ENCODE data around the gene METTL21C. TPM values are rescaled to one million over a fixed set of nuclear protein-coding genes. Genes with fewer than 3 reads are reported as not detected.

METTL21C gene
- total RNA-seq, 2 donors from 2014 or later = not detected

DNA sequence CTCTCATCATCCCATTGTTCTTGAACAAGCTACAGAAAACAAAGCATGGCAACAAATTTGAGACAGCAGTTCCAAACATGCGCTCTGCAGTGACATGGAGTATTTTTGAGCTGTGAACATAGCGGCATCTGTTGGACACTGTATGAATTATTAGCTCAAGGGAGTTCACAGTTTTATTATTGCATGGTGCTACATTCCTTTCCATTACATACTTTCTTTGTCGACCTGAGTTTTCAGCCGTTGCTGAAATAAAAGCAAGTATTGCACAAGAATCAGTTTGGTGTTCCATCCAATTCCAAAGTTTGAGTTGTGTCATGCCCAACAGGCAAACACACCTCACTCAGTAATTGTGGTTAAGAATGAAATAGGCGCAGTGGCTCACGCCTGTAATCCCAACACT is 30.1 kb upstream of the METTL21C start:
- no peak overlapping the region for H3K27ac ChIP-seq
- ATAC-seq (ENCODE audit: insufficient number of reproducible peaks, low FRiP score, low read depth) = peak; percentile 69
- no peak for DNase-seq (ENCODE audit: low spot score)
- peaks cover 5% of the 10 kb centered on the region for H3K27me3 ChIP-seq (replicated peaks; ENCODE audit: insufficient read depth)
- H3K9me3 ChIP-seq = no peaks in the 10 kb centered on the region
- TF ChIP-seq, protein P1, sequence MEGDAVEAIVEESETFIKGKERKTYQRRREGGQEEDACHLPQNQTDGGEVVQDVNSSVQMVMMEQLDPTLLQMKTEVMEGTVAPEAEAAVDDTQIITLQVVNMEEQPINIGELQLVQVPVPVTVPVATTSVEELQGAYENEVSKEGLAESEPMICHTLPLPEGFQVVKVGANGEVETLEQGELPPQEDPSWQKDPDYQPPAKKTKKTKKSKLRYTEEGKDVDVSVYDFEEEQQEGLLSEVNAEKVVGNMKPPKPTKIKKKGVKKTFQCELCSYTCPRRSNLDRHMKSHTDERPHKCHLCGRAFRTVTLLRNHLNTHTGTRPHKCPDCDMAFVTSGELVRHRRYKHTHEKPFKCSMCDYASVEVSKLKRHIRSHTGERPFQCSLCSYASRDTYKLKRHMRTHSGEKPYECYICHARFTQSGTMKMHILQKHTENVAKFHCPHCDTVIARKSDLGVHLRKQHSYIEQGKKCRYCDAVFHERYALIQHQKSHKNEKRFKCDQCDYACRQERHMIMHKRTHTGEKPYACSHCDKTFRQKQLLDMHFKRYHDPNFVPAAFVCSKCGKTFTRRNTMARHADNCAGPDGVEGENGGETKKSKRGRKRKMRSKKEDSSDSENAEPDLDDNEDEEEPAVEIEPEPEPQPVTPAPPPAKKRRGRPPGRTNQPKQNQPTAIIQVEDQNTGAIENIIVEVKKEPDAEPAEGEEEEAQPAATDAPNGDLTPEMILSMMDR (IDR thresholded peaks at IDR 0.05) = peak; percentile 17
- H3K36me3 ChIP-seq = no peaks in the 10 kb centered on the region
- peaks cover 0 to 4% of the 10 kb centered on the region in 2 donors for H3K4me1 ChIP-seq (ENCODE audit: control insufficient read depth in 1 of 2, low read depth in 2 of 2)
- H3K4me3 ChIP-seq = no peak overlapping the region

DNA sequence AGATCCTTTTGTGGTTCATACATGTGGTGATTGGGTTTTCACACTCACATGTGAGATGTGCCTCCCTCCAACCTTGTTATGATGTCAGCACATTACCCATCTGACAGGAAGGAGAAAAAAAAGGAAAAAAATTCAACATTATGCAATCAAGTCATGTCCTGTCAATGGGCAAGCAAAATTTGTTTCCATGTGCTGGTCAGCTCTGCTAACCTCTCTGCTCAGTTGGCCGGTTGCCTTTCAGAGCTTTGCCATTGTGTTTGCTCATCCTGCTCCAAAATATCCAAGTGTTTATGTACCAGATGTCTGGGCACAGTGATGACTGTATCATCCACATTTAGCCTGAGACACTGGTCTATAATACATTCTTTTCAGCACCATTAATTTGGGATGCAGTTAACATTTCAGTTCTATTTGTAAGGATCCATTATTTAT is 27.0 kb upstream of the METTL21C start:
- TF ChIP-seq, protein P1 (IDR thresholded peaks at IDR 0.05) = no peak
- Histone ChIP-seq H3K27me3 (replicated peaks; ENCODE audit: insufficient read depth) (peaks cover 5% of the 10 kb centered on the region), H3K9me3 (no peaks in the 10 kb centered on the region), H3K4me1 (ENCODE audit: control insufficient read depth in 1 of 2, low read depth in 2 of 2) (no peaks in the 10 kb centered on the region), H3K36me3 (no peaks in the 10 kb centered on the region), H3K4me3 (no peak overlapping the region), H3K27ac (no peak overlapping the region)
- ATAC-seq (ENCODE audit: insufficient number of reproducible peaks, low FRiP score, low read depth) = no peak
- no peak for DNase-seq (ENCODE audit: low spot score)

DNA sequence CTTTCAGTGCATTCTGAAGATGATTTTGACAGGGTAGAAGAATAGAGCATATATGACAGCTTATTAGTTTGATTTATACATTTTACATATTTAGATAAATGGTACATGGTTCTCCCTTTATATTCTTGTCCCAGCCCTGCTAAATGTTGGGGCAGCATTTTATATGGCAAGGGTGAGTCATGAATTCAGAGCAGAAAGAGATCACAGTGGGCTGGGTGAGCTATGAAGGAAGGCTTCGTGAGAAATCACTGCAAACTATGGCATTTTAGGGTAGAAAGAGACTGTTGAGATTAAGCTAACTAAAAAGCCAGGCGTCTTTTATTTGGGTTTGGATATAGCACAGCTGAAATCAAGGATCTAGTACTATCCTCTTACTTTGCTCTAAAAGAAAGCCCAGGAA is 23.9 kb upstream of the METTL21C start:
- Histone ChIP-seq H3K4me1 (ENCODE audit: control insufficient read depth in 1 of 2, low read depth in 2 of 2) (no peaks in the 10 kb centered on the region), H3K27me3 (replicated peaks; ENCODE audit: insufficient read depth) (peaks cover 5% of the 10 kb centered on the region), H3K4me3 (no peak overlapping the region), H3K36me3 (no peaks in the 10 kb centered on the region), H3K27ac (no peak overlapping the region), H3K9me3 (no peaks in the 10 kb centered on the region)
- TF ChIP-seq, protein P1 (IDR thresholded peaks at IDR 0.05) = no peak
- ATAC-seq (ENCODE audit: insufficient number of reproducible peaks, low FRiP score, low read depth) (no peak), DNase-seq (ENCODE audit: low spot score) (no peak)

DNA sequence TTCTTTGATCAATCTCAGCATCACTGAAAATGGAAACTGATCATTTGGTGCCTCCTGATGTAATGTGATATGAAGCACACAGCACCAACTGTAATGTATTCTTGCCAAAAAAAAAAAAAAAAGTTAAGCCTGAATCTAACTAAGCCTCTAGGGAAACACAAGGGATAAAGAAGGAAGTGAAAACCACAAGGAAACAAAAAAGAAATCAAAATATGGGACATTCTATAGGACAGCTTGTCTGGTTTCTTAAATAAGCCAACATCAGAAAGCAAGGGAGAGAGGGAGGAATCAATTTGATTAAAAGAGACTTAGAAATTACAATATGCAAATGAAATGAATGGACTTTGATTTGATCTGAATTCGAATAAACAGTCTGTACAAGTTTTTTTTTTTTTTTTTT is 20.6 kb upstream of the METTL21C start:
- no peak overlapping the region for H3K27ac ChIP-seq
- DNase-seq (ENCODE audit: low spot score) (no peak), ATAC-seq (ENCODE audit: insufficient number of reproducible peaks, low FRiP score, low read depth) (no peak)
- H3K4me1 ChIP-seq (ENCODE audit: control insufficient read depth in 1 of 2, low read depth in 2 of 2) = no peaks in the 10 kb centered on the region
- no peak overlapping the region for H3K4me3 ChIP-seq
- no peaks in the 10 kb centered on the region for H3K9me3 ChIP-seq
- no peaks in the 10 kb centered on the region for H3K36me3 ChIP-seq
- no peaks in the 10 kb centered on the region for H3K27me3 ChIP-seq (replicated peaks; ENCODE audit: insufficient read depth)
- TF ChIP-seq, protein P1 (IDR thresholded peaks at IDR 0.05) = no peak

DNA sequence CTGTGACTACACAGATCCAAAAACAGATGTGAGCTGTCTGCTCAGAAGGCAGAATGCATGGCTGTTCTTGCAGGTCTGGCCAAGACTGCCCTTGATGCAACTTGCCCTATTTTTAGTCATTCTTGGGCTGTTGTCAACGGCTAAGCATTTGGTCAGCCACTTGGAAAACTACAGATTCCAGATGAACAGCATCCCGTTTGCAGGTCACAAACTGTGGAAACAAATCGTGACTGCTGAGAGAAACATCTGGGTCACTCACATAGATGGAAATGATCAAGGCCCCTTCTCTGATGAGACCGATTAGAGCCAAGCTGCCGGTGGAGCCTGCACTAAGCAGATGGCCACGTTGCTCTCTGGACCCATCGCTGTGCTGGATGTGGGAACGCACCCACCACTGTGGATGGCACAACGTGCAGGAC is 15.4 kb upstream of the METTL21C start:
- Histone ChIP-seq H3K9me3 (peaks cover 2% of the 10 kb centered on the region), H3K4me3 (no peak overlapping the region), H3K4me1 (ENCODE audit: control insufficient read depth in 1 of 2, low read depth in 2 of 2) (no peaks in the 10 kb centered on the region), H3K27ac (no peak overlapping the region), H3K27me3 (replicated peaks; ENCODE audit: insufficient read depth) (no peaks in the 10 kb centered on the region), H3K36me3 (no peaks in the 10 kb centered on the region)
- TF ChIP-seq, protein P1 (IDR thresholded peaks at IDR 0.05) = no peak
- DNase-seq (ENCODE audit: low spot score) (no peak), ATAC-seq (ENCODE audit: insufficient number of reproducible peaks, low FRiP score, low read depth) (no peak)
